Heart right ventricle (tissue), 16 donors: Measurements from ENCODE around the gene DAG1. TPM values are rescaled to one million over a fixed set of nuclear protein-coding genes. Genes with fewer than 3 reads are reported as not detected.

ENCODE experiments used
- ATAC-seq, 8 donors: fragments of 200-7000 bp; cut with Tn5 transposase; one replicate each; pipeline ENCODE4 v1.9.1; 2020; ENCODE audit warnings: mild to moderate bottlenecking in 8 of 8, moderate library complexity in 8 of 8, moderate number of reproducible peaks in 1 of 8
- DNase-seq, 2 donors: peaks; one replicate each; pipeline ENCODE4 v3.0.0-alpha.2; 2020
- H3K27ac ChIP-seq, 10 donors: fragments of 200-600 bp; sonication (generic) in 2 of 10; one replicate each; pipeline versions ENCODE4 v1.5.0 to v1.8.0; 2020 to 2022; ENCODE audit warnings: mild to moderate bottlenecking in 3 of 10
- H3K27me3 ChIP-seq, 7 donors: fragments of 200-600 bp; one replicate each; pipeline ENCODE4 v1.8.0; 2021 to 2022; ENCODE audit warnings: mild to moderate bottlenecking in 2 of 7
- H3K36me3 ChIP-seq, 9 donors: fragments of 200-600 bp; sonication (generic) in 1 of 9; one replicate each; pipeline versions ENCODE4 v1.5.0 to v1.8.0; 2020 to 2022; ENCODE audit warnings: mild to moderate bottlenecking in 2 of 9
- H3K4me1 ChIP-seq, 9 donors: fragments of 200-600 bp; sonication (generic) in 1 of 9; one replicate each; pipeline versions ENCODE4 v1.5.0 to v1.8.0; 2020 to 2022; ENCODE audit warnings: mild to moderate bottlenecking in 4 of 9
- H3K4me3 ChIP-seq, 10 donors: fragments of 200-600 bp; sonication (generic) in 2 of 10; one replicate each; pipeline versions ENCODE4 v1.5.0 to v1.8.0; 2020 to 2022; ENCODE audit warnings: mild to moderate bottlenecking in 7 of 10, moderate library complexity in 2 of 10
- H3K9me3 ChIP-seq, 11 donors: fragments of 200-600 bp in 10 of 11; sonication (generic) in 2 of 11; one replicate each; pipeline versions ENCODE4 v1.5.0 to v1.8.0; 2013 to 2022; ENCODE audit warnings: mild to moderate bottlenecking in 2 of 11, control low read depth in 1 of 11, moderate library complexity in 1 of 11
- WGBS, 2 donors: extraction: QIAGEN DNeasy Blood & Tissue Kit; methylation state at CpG; one replicate each; pipeline ENCODE4 v1.1.7; 2013; ENCODE audit warnings: inconsistent platforms in 1 of 2; 5-methylcytosine and 5-hydroxymethylcytosine counted together
- intact Hi-C, 10 donors: fragments of 100-400 bp; cut with DNase I; formaldehyde crosslinking; loops; one replicate each; pipeline versions ENCODE4 v1.11.1 to v1.14.2; 2022
- polyA plus RNA-seq, 2 donors: library from polyadenylated mRNA; stranded (reverse); fragments of 200-250 nt; gene quantifications; one replicate each; pipeline ENCODE4 v1.2.3, GENCODE V29; 2013
- total RNA-seq, 10 donors: library from RNA; stranded (reverse); fragmentation: NEBNext Ultra II Directional in 3 of 10; extraction: Animal tissue kit (Norgen Biotek cat#: 25700) in 3 of 10; gene quantifications; one replicate each; pipeline versions ENCODE4 v1.2.1 to v1.2.4, GENCODE V29; 2021 to 2023
- TF ChIP-seq, protein P1 (sequence below), 9 donors: fragments of 200-600 bp; sonication (generic) in 2 of 9; IDR thresholded peaks; one replicate each; pipeline versions ENCODE4 v1.5.0 to v1.8.0; 2021 to 2022; ENCODE audit warnings: antibody characterized with exemption in 9 of 9, mild to moderate bottlenecking in 5 of 9, moderate library complexity in 1 of 9
- donor health status: Arrhythmogenic right ventricular cardiomyopathy.
- donor health status: ischemic (EF 13 %, LVEDD 7.1; RV severe dilation, severe dysfunction).
- donor health status: healthy with polysubstance abuse.
- donor health status: DM: no; HTN: yes; CAD: no.
- donor health status: DM: no; HTN: no; CAD: no.
- donor health status: ischemic (EF 25% LVEDD 6.9; RV normal size, moderate dysfunction).
- donor health status: ischemic (EF 25% LVEDD 5.7; RV mildly dilated, moderate dysfunction).
- donor health status: healthy.
- donor health status: DM: yes; HTN: yes; CAD: no.
- donor health status: Ischemic cardiomyopathy.
- donor health status: ischemic (EF 35%, LVEDD 5.7; RV mildly dilated, moderate dysfunction).
- donor health status: nonischemic (EF 11% LVEDD 7.7; RV severe dilation, severe dysfunction).
- donor health status: DM: yes; HTN: yes; CAD: no.
- donor health status: PGD.
- donor health status: ischemic (EF 29% LVEDD 5.4; RV normal size, mild dysfunction).
- donor health status: nonischemic (EF 23%, LVEDD 6.1; RV moderate dilation, normal function).

DAG1 gene
- total and polyA plus RNA-seq, 12 donors, result 37.7 to 173 (median 135) TPM

DNA sequence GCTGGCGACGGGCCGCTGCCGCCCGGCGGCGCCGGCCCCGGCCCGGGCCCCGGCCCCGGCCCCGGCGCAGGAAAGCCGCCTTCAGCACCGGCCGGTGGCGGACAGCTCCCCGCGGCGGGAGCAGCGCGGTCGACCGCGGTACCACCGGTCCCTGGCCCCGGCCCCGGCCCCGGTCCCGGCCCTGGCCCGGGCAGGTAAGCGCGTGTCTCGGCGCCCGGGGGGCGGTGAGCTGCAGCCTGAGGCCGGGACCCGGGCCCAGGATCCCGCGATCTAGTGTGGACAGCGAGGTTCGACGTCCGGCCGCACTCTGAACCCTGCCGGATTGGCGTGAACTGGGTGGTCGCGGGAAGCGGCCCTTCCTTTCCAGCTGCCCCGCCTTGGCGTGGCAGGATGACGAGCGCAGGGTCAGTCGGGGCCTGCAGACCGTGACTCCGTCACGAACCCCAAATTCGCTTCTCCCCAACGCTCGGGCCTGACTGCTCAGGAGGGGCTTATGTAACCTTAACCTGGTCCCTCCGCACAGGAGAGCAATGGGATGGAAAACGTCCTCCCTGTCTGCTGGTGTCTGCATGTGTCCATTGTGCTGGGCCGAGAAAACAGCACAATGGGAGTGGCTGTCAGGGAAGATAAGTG, 84.7 kb downstream of the DAG1 start:
- WGBS, 2 donors, result 1% methylated on average over 57 to 66 of the region's 66 CpGs
- Histone ChIP-seq H3K27ac (no peak overlapping the region), H3K27me3 (peaks cover 0 to 53% (median 0%) of the 10 kb centered on the region in 7 donors), H3K4me3 (peak overlapping the region in 9 of 10 donors; percentile 23 to 83 (median 60)), H3K36me3 (no peaks in the 10 kb centered on the region), H3K4me1 (peaks cover 3 to 23% (median 18%) of the 10 kb centered on the region in 9 donors), H3K9me3 (peaks cover 0 to 4% (median 0%) of the 10 kb centered on the region in 11 donors)
- TF ChIP-seq, protein P1, sequence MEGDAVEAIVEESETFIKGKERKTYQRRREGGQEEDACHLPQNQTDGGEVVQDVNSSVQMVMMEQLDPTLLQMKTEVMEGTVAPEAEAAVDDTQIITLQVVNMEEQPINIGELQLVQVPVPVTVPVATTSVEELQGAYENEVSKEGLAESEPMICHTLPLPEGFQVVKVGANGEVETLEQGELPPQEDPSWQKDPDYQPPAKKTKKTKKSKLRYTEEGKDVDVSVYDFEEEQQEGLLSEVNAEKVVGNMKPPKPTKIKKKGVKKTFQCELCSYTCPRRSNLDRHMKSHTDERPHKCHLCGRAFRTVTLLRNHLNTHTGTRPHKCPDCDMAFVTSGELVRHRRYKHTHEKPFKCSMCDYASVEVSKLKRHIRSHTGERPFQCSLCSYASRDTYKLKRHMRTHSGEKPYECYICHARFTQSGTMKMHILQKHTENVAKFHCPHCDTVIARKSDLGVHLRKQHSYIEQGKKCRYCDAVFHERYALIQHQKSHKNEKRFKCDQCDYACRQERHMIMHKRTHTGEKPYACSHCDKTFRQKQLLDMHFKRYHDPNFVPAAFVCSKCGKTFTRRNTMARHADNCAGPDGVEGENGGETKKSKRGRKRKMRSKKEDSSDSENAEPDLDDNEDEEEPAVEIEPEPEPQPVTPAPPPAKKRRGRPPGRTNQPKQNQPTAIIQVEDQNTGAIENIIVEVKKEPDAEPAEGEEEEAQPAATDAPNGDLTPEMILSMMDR (IDR thresholded peaks at IDR 0.05), result no peak
- peak; percentile 40 to 72 for DNase-seq
- ATAC-seq, result peak; percentile 14 to 75 (median 58)
- intact Hi-C loops, result loop anchor here in 1 of 10 donors (5.0 kb wide), 1 partner anchor 98 kb away; no protein-coding TSS in a partner anchor

- H3K27ac ChIP-seq, result no peak overlapping the region
- TF ChIP-seq, protein P1 (IDR thresholded peaks at IDR 0.05), result no peak
- ATAC-seq, result no peak
- H3K4me3 ChIP-seq, result no peak overlapping the region
- intact Hi-C loops, result loop anchor here in 1 of 10 donors (5.0 kb wide), 1 partner anchor 96 kb away; no protein-coding TSS in a partner anchor
- H3K36me3 ChIP-seq, result no peaks in the 10 kb centered on the region
- peaks cover 0 to 4% (median 0%) of the 10 kb centered on the region in 11 donors for H3K9me3 ChIP-seq
- peaks cover 0 to 53% (median 0%) of the 10 kb centered on the region in 7 donors for H3K27me3 ChIP-seq
- WGBS, 2 donors, result 80 to 83% methylated on average over 3 of the region's 3 CpGs
- DNase-seq, result no peak
- H3K4me1 ChIP-seq, result peaks cover 3 to 23% (median 18%) of the 10 kb centered on the region in 9 donors
Measured at GRCh38 chr3:49556500-49557275, 86.6 kb downstream of the DAG1 start.

- DNase-seq, result no peak
- no peaks in the 10 kb centered on the region for H3K36me3 ChIP-seq
- 57 to 63% methylated on average over 4 of the region's 4 CpGs for WGBS, 2 donors
- H3K27me3 ChIP-seq, result peaks cover 0 to 6% (median 0%) of the 10 kb centered on the region in 7 donors
- TF ChIP-seq, protein P1 (IDR thresholded peaks at IDR 0.05), result no peak
- no peak for ATAC-seq
- intact Hi-C loops, result loop anchor here in 1 of 10 donors (5.0 kb wide), 1 partner anchor 94 kb away; no protein-coding TSS in a partner anchor
- no peaks in the 10 kb centered on the region for H3K4me1 ChIP-seq
- H3K4me3 ChIP-seq, result no peak overlapping the region
- H3K9me3 ChIP-seq, result peaks cover 0 to 4% (median 0%) of the 10 kb centered on the region in 11 donors
- H3K27ac ChIP-seq, result no peak overlapping the region
Measured at GRCh38 chr3:49563040-49563578, 93.0 kb downstream of the DAG1 start.

DNA sequence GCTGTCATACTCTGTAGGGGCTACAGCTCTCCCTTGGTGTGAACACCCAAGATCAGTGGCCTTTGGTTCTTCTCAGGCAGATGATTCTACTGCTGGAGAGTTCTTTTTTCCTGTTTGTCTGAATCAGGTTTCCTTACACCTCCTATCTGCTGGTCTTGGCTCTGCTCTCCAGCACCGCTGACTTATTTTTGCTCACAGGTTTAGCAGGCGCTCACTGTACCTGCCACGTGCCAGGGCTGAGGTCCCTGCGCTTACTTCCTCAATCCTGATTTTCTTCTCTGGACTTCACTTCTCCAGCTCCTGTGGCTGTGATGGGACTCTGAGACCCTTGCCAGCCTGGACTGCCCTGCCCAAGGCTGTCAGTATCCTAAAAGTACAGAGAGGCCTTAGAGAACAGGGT, 93.7 kb downstream of the DAG1 start:
- WGBS, 2 donors, result 88 to 92% methylated on average over 4 of the region's 4 CpGs
- TF ChIP-seq, protein P1 (IDR thresholded peaks at IDR 0.05), result no peak
- intact Hi-C loops, result loop anchor here in 1 of 10 donors (5.0 kb wide), 1 partner anchor 94 kb away; no protein-coding TSS in a partner anchor

More for the DNA sequence above, 93.7 kb downstream of the DAG1 start:
- no peak overlapping the region for H3K4me3 ChIP-seq
- peaks cover 0 to 4% (median 0%) of the 10 kb centered on the region in 11 donors for H3K9me3 ChIP-seq
- no peaks in the 10 kb centered on the region for H3K36me3 ChIP-seq
- no peak for DNase-seq
- peaks cover 0 to 1% (median 0%) of the 10 kb centered on the region in 7 donors for H3K27me3 ChIP-seq
- ATAC-seq, result no peak
- no peak overlapping the region for H3K27ac ChIP-seq
- H3K4me1 ChIP-seq, result no peaks in the 10 kb centered on the region
